A673 (cell line): ENCODE measurements around the gene TMEM259. TPM values are rescaled to one million over a fixed set of nuclear protein-coding genes. Genes with fewer than 3 reads are reported as not detected.

Experiments
- BruUV-seq: library from RNA; stranded (reverse); fragments of 400-500 nt; replicated peaks from 2 replicates; lab custom pipeline; 2021; lab: Mats Ljungman, UMichigan
- CTCF ChIA-PET: fragments of 300-600 bp; sonication (Branson Sonifier 250); formaldehyde crosslinking; loops from one replicate; lab custom pipeline; 2022; ENCODE audit warnings: antibody characterized with exemption; lab: Charles Lee
- POLR2A ChIA-PET: fragments of 300-600 bp; sonication (Branson Sonifier 250); formaldehyde crosslinking; loops from one replicate; lab custom pipeline; 2022; ENCODE audit warnings: antibody characterized with exemption; ENCODE audit not compliant: low non-redundant PET; lab: Charles Lee
- DNase-seq: peaks from one replicate; pipeline ENCODE4 v3.0.0-alpha.2; 2015; ENCODE audit warnings: low spot score
- H3K27ac ChIP-seq: fragments of 200-600 bp; sonication (generic); 2 replicates; pipeline ENCODE4 v1.5.1; 2016; ENCODE audit warnings: mixed run types, low read depth, mild to moderate bottlenecking, mixed read lengths, antibody characterized with exemption, low read length; ENCODE audit not compliant: poor library complexity, severe bottlenecking
- H3K27me3 ChIP-seq: fragments of 200-600 bp; sonication (generic); replicated peaks from 2 replicates; pipeline ENCODE4 v1.6.1; 2017; ENCODE audit warnings: mixed run types, low read depth, mild to moderate bottlenecking, mixed read lengths, antibody characterized with exemption, low read length; ENCODE audit not compliant: insufficient read depth, poor library complexity
- H3K36me3 ChIP-seq: fragments of 200-600 bp; sonication (generic); 2 replicates; pipeline ENCODE4 v1.6.1; 2016; ENCODE audit warnings: mixed run types, mild to moderate bottlenecking, mixed read lengths, antibody characterized with exemption, low read length; ENCODE audit not compliant: insufficient read depth, poor library complexity, severe bottlenecking
- H3K4me1 ChIP-seq: fragments of 200-600 bp; sonication (generic); 2 replicates; pipeline ENCODE4 v1.6.1; 2017; ENCODE audit warnings: mixed run types, mild to moderate bottlenecking, mixed read lengths, antibody characterized with exemption, low read length; ENCODE audit not compliant: insufficient read depth, poor library complexity, severe bottlenecking
- H3K4me3 ChIP-seq: fragments of 200-600 bp; sonication (generic); 2 replicates; pipeline ENCODE4 v1.5.1; 2016; ENCODE audit warnings: low read depth, mixed run types, mild to moderate bottlenecking, mixed read lengths, low read length; ENCODE audit not compliant: poor library complexity, severe bottlenecking
- H3K9me3 ChIP-seq: fragments of 200-600 bp; sonication (generic); 2 replicates; pipeline ENCODE4 v1.6.1; 2016; ENCODE audit warnings: mixed run types, low read depth, mild to moderate bottlenecking, mixed read lengths, antibody characterized with exemption, low read length; ENCODE audit not compliant: poor library complexity, severe bottlenecking
- EZH2 ChIP-seq: fragments of 200-600 bp; sonication (generic); IDR thresholded peaks from 2 replicates; pipeline ENCODE4 v1.6.1; 2017; ENCODE audit warnings: borderline replicate concordance, low read depth, mild to moderate bottlenecking, mixed read lengths, antibody characterized with exemption, low read length; ENCODE audit not compliant: poor library complexity, severe bottlenecking
- intact Hi-C: fragments of 100-400 bp; cut with micrococcal nuclease; formaldehyde crosslinking; loops from one replicate; pipeline ENCODE4 v1.10.0; 2022; ENCODE audit not compliant: unreplicated experiment
- total RNA-seq: library from RNA; stranded (reverse); gene quantifications from 2 replicates; pipeline ENCODE4 v1.2.3, GENCODE V29; 2021
- TF ChIP-seq, protein P1 (sequence below): fragments of 300-800, 200-600 bp; sonication (generic); conservative IDR thresholded peaks from 2 replicates; pipeline ENCODE4 v1.5.1; 2017; ENCODE audit warnings: low read depth, mild to moderate bottlenecking, antibody characterized with exemption, low read length, moderate library complexity, mixed read lengths

TMEM259 gene
- total RNA-seq, 1 experiment from 2014 or later, result 151 TPM

DNA sequence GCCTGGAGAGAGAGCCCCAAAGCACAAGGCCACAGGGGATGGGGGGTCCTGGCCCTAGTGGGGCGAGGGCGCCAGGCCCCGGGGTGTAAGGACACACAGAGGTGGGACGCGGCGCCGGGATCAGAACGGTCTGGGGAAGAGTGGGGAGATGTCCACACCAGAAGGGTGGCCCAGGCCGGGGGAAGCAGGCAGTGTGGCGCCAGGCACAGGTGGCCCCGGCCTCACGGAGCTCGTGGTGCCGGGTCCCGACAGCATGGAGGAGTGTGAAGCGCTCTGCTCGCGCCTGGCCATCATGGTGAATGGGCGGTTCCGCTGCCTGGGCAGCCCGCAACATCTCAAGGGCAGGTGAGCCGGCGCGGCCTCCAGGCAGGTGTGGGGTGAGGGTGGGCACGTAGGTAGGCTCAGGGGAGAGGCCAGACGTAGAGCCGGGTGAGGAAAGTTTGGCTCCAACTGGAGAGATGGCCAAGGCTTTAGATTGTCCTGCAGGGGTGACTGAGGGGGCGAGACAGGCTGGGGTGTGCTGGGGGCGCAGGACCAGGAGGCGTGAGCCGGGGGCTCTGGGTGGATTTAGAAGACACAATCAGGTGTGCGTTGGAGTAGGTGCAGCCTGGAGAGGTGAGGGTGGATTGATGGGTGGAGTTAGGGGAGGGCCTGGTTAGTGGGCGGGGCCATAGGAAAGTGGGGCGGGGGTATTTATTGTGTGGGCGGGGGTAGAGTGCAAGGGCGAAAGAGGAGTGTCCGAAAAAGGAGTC is 43.2 kb upstream of the TMEM259 start:
- H3K36me3 ChIP-seq, result no peaks in the 10 kb centered on the region
- no peak overlapping the region for H3K4me3 ChIP-seq
- no peaks in the 10 kb centered on the region for H3K9me3 ChIP-seq
- BruUV-seq, result no TSS peak
- DNase-seq, result no peak
- intact Hi-C loops, result no loop called here
- ChIA-PET POLR2A (no interaction called here), CTCF (interaction anchor here (0.7 to 1.0 kb wide), 3 partner anchors 10 to 180 kb away, joined by 3 to 4 read pairs (median 3); no protein-coding TSS in a partner anchor)
- no peaks in the 10 kb centered on the region for H3K27me3 ChIP-seq
- H3K4me1 ChIP-seq, result peaks cover 16% of the 10 kb centered on the region
- no peak overlapping the region for H3K27ac ChIP-seq
- TF ChIP-seq EZH2, result no peak
- TF ChIP-seq, protein P1, sequence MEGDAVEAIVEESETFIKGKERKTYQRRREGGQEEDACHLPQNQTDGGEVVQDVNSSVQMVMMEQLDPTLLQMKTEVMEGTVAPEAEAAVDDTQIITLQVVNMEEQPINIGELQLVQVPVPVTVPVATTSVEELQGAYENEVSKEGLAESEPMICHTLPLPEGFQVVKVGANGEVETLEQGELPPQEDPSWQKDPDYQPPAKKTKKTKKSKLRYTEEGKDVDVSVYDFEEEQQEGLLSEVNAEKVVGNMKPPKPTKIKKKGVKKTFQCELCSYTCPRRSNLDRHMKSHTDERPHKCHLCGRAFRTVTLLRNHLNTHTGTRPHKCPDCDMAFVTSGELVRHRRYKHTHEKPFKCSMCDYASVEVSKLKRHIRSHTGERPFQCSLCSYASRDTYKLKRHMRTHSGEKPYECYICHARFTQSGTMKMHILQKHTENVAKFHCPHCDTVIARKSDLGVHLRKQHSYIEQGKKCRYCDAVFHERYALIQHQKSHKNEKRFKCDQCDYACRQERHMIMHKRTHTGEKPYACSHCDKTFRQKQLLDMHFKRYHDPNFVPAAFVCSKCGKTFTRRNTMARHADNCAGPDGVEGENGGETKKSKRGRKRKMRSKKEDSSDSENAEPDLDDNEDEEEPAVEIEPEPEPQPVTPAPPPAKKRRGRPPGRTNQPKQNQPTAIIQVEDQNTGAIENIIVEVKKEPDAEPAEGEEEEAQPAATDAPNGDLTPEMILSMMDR, result no peak

DNA sequence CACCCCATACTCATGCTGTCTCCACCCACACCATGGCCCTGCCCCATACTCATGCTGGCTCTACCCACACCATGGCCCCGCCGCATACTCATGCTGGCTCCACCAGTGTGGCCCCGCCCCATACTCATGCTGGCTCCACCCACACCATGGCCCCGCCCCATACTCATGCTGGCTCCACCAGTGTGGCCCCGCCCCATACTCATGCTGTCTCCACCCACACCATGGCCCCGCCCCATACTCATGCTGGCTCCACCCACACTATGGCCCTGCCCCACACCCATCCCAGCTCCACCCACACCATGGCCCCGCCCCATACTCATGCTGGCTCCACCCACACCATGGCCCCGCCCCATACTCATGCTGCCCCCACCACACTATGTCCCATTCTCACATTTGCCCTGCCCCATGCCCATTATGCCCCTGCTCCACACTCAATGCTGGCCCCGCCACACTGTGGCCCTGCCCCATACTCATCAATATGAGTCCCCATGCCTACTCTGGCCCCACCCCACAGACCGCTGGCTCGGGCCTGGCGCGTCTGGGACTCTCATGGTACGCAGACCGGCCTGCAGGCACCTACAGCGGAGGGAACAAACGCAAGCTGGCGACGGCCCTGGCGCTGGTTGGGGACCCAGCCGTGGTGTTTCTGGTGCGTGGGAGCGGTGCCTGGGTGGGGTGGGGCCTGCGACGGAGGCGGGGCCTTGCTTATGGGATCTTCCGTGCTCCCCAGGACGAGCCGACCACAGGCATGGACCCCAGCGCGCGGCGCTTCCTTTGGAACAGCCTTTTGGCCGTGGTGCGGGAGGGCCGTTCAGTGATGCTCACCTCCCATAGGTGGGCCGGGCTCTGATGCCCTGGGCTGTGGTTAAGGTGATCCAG is 42.3 kb upstream of the TMEM259 start:
- no peaks in the 10 kb centered on the region for H3K36me3 ChIP-seq
- peaks cover 16% of the 10 kb centered on the region for H3K4me1 ChIP-seq
- H3K9me3 ChIP-seq, result peaks cover 5% of the 10 kb centered on the region
- intact Hi-C loops, result no loop called here
- TF ChIP-seq, protein P1, result no peak
- no peak for TF ChIP-seq EZH2
- BruUV-seq, result no TSS peak
- H3K27ac ChIP-seq, result no peak overlapping the region
- ChIA-PET POLR2A (no interaction called here), CTCF (no interaction called here)
- DNase-seq, result no peak
- H3K27me3 ChIP-seq, result no peaks in the 10 kb centered on the region
- H3K4me3 ChIP-seq, result no peak overlapping the region

DNA sequence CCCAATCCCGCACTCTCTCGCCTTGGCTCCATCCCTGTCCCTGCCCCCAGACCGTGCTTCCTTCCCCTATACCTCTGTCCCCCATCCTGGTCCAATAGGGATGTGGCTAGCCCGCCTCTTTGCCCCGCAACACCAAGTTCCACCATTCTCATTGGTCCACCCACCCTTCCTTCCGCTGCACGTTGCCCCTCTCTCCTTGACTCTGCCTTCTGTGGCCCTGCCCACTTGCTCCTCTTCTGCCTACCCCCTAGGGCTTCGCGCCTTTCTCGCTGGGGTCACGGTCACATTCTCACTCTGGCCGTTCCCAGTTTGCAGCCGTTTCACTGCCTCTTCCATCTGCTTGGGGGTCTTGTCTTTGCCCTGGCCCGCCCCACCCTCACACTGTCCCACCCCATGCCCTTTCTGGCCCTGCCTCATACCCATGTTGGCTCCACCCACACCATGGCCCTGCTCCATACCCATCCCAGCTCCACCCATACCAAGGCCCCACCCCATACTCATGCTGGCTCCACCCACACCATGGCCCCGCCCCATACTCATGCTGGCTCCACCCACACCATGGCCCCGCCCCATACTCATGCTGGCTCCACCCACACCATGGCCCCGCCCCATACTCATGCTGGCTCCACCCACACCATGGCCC is 41.6 kb upstream of the TMEM259 start:
- Histone ChIP-seq H3K27me3 (no peaks in the 10 kb centered on the region), H3K4me3 (no peak overlapping the region), H3K36me3 (no peaks in the 10 kb centered on the region), H3K4me1 (peaks cover 10% of the 10 kb centered on the region), H3K9me3 (peaks cover 6% of the 10 kb centered on the region), H3K27ac (no peak overlapping the region)
- TF ChIP-seq, protein P1, result no peak
- no peak for TF ChIP-seq EZH2
- POLR2A ChIA-PET, result no interaction called here
- intact Hi-C loops, result no loop called here
- BruUV-seq, result no TSS peak
- CTCF ChIA-PET, result no interaction called here
- no peak for DNase-seq
